Kidney epithelial cell (primary cell): Measurements from ENCODE around the gene BBS9. TPM values are rescaled to one million over a fixed set of nuclear protein-coding genes. Genes with fewer than 3 reads are reported as not detected.

Experiments used
- DNase-seq: peaks from one replicate; pipeline ENCODE4 v3.0.0-alpha.2; 2010; ENCODE audit warnings: low read depth
- H3K27me3 ChIP-seq: 2 replicates; pipeline ENCODE4 v1.6.0; 2011; ENCODE audit warnings: low read length; ENCODE audit not compliant: control insufficient read depth, insufficient read depth
- H3K36me3 ChIP-seq: 2 replicates; pipeline ENCODE4 v1.5.1; 2011; ENCODE audit warnings: low read length; ENCODE audit not compliant: control insufficient read depth, insufficient read depth
- H3K4me3 ChIP-seq: 2 replicates; pipeline ENCODE4 v1.5.1; 2011; ENCODE audit warnings: low read depth, mild to moderate bottlenecking, control low read depth, low read length
- total RNA-seq: library from RNA; depleted of rRNA; stranded (reverse); fragments of >200 nt; gene quantifications from 2 replicates; pipeline ENCODE4 v1.2.3, GENCODE V29; 2015
- TF ChIP-seq, protein P1 (sequence below): IDR thresholded peaks from 2 replicates; pipeline ENCODE4 v1.5.1; 2011; ENCODE audit warnings: mild to moderate bottlenecking, moderate library complexity, low read length, control low read depth, inconsistent platforms; ENCODE audit not compliant: insufficient read depth, poor library complexity, severe bottlenecking

The BBS9 gene
- total RNA-seq, 1 donor from 2014 or later = 20.4 TPM

DNA sequence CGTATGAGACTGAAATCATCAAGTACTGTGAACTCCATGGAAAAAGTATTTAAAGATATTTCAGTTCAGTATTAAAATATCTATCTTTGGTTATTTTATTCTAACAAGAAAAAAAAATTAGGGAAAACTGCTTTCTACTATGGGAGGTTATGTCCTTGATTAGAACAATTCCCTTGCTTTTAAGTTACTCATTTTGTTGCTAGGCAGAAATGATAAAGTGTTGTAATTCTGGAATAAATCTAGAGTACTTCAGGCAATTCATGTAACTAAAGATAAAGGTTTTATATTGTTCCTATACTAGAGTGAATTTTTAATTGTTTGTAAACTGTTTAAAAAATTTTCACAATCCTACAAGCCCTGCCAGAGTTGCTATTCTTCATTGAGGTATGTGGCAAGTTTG is 92.0 kb downstream of the BBS9 start:
- Histone ChIP-seq H3K36me3 (no peaks in the 10 kb centered on the region), H3K4me3 (no peak overlapping the region), H3K27me3 (no peaks in the 10 kb centered on the region)
- DNase-seq = no peak
- TF ChIP-seq, protein P1, sequence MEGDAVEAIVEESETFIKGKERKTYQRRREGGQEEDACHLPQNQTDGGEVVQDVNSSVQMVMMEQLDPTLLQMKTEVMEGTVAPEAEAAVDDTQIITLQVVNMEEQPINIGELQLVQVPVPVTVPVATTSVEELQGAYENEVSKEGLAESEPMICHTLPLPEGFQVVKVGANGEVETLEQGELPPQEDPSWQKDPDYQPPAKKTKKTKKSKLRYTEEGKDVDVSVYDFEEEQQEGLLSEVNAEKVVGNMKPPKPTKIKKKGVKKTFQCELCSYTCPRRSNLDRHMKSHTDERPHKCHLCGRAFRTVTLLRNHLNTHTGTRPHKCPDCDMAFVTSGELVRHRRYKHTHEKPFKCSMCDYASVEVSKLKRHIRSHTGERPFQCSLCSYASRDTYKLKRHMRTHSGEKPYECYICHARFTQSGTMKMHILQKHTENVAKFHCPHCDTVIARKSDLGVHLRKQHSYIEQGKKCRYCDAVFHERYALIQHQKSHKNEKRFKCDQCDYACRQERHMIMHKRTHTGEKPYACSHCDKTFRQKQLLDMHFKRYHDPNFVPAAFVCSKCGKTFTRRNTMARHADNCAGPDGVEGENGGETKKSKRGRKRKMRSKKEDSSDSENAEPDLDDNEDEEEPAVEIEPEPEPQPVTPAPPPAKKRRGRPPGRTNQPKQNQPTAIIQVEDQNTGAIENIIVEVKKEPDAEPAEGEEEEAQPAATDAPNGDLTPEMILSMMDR = no peak

DNA sequence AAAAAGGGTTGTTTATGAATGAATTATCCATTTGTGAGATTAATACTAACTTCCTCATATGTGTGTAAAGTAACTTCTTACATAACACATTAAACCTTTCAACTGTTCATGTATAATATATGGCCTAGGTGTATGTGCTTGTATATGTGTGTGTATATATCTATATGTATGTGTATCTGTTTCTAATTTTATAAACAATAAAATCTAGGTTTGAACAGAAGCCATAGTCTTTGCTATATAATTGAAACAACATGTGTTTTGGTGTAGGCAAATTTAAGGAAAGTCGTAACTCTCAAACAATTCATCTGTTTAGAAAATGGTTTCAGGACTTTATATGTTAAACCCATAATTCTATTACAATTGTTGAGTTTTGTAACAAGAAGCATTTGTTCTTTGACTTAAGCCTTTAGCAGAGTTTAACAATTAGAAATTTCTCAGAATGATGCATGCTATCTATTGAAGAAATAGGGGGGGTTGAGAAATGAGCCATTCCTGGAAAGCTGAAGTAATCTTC is 103.3 kb downstream of the BBS9 start:
- no peaks in the 10 kb centered on the region for H3K36me3 ChIP-seq
- H3K27me3 ChIP-seq = no peaks in the 10 kb centered on the region
- DNase-seq = no peak
- TF ChIP-seq, protein P1 = no peak
- no peak overlapping the region for H3K4me3 ChIP-seq

DNA sequence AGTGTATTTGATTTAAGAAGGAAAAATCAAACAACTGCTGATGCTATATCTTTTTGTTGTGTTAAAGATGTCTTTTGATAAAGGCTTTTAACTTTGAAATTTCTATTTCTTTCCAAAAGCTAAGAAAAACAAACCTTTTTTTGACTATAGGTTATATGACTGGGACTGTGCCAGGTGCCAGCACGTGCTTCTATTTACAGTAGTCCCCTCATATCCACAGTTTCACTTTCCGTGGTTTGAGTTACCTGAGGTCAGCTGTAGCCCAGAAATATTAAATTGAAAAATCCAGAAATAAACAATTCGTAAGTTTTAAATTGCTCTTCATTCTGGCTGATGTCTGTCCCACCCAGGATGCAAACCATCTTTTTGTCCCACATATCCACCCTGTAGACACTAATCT is 104.3 kb downstream of the BBS9 start:
- Histone ChIP-seq H3K36me3 (no peaks in the 10 kb centered on the region), H3K27me3 (no peaks in the 10 kb centered on the region), H3K4me3 (no peak overlapping the region)
- TF ChIP-seq, protein P1 = no peak
- DNase-seq = no peak

DNA sequence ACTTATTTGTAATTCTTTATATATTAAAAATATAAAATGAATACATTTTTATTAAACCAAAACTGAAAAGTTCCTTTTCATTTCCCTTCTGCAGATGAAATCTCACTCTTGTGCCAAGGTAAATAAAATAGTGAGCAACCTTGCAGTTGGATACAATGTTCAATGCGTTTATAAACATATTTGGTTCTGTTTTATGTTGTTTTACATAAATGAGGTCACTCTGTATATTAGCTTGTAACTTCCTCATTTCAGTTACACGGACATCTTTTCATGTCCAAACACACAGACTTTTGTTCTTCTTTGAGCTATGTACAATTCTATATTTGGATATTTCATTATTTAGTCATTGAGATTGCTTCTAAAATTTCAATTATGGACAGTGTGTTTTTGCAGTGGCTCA is 107.7 kb downstream of the BBS9 start:
- Histone ChIP-seq H3K4me3 (no peak overlapping the region), H3K36me3 (no peaks in the 10 kb centered on the region), H3K27me3 (no peaks in the 10 kb centered on the region)
- no peak for DNase-seq
- TF ChIP-seq, protein P1 = no peak

DNA sequence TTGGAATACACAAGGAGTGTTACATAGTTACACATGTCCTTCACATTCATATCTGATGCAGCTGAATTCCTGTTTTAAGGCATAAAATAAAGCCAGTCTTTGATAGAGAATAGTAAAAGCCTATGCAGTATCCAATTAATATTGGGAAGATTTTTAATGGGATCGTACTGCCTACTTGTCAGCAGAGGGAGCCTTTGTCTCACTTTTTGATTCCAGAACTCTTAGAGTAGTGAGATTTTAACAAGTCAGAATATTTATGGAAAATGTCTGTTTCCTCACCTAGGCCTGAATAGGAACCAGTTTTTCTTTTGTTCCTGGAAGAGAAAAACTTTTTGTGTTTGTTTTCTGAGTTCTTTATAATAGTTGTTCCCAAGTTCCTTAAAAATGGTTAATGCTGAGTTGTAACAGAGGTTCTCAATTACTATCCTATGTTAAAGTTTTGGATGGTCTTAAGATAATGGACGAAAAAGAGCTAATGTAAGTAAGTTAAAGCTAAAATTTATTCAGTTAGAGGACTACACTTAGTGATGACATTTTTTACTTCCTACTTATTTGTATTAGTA is 114.0 kb downstream of the BBS9 start:
- DNase-seq = no peak
- no peaks in the 10 kb centered on the region for H3K36me3 ChIP-seq
- no peaks in the 10 kb centered on the region for H3K27me3 ChIP-seq
- TF ChIP-seq, protein P1 = peak; percentile 63
- no peak overlapping the region for H3K4me3 ChIP-seq

DNA sequence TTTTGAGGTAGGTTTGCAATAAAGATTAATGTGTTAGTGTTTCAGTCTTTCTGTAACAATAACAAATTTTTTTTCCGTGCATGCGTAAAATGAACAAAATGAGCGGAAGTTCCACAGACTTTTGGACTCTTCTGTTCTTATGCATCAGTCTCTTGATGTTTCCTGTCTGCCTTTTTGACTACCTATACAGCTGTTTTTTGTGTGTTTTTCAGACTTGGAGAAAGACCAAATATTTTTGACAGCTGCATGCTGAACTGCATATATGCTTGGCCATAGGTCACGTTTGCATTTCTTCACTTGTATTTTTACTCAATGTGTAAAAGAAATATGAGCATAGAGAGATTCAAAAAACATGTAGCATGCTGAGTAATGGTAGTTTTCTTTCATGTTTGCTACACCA is 119.3 kb downstream of the BBS9 start:
- no peak for DNase-seq

More for the DNA sequence above, 119.3 kb downstream of the BBS9 start:
- TF ChIP-seq, protein P1 = no peak
- H3K36me3 ChIP-seq = no peaks in the 10 kb centered on the region
- no peak overlapping the region for H3K4me3 ChIP-seq
- no peaks in the 10 kb centered on the region for H3K27me3 ChIP-seq
